SK-N-SH (cell line): ENCODE results near the gene TASOR2. TPM values are rescaled to one million over a fixed set of nuclear protein-coding genes. Genes with fewer than 3 reads are reported as not detected.

Experiments used
- CTCF ChIA-PET: fragments of 300-600, 350-600 bp; formaldehyde crosslinking; extraction: SDS; loops from one replicate; lab custom pipeline; 2021; lab: Yijun Ruan, JAX
- POLR2A ChIA-PET: fragments of 350-600 bp; sonication (Branson Sonifier 250); formaldehyde crosslinking; extraction: SDS; loops from one replicate; lab custom pipeline; 2020; ENCODE audit warnings: antibody characterized with exemption, inconsistent platforms; lab: Yijun Ruan, JAX
- DNase-seq: peaks from one replicate; pipeline ENCODE4 v3.0.0; 2012
- H2AFZ ChIP-seq: fragments of 200-600 bp; sonication (generic); 2 replicates; pipeline ENCODE4 v1.8.1; 2016; ENCODE audit warnings: antibody characterized with exemption, mild to moderate bottlenecking, low read depth
- H3F3A ChIP-seq: fragments of 200-600 bp; sonication (generic); replicated peaks from 2 replicates; pipeline ENCODE3; 2016; ENCODE audit warnings: antibody characterized with exemption, mild to moderate bottlenecking; ENCODE audit not compliant: insufficient read depth
- H3K27ac ChIP-seq, 2 experiments: fragments of 200-500 bp in 1 of 2; fragments of 200-600 bp in 1 of 2; sonication (Bioruptor generic) in 1 of 2; sonication (generic), shearing (Covaris generic) in 1 of 2; 2 replicates each; pipeline versions ENCODE4 v1.5.1 to v1.6.1; 2014 to 2016; ENCODE audit warnings: low read depth in 2 of 2, inconsistent platforms in 1 of 2, low read length in 1 of 2, mild to moderate bottlenecking in 1 of 2, mixed read lengths in 1 of 2
- H3K27me3 ChIP-seq: fragments of 200-600 bp; sonication (generic), shearing (Covaris generic); 2 replicates; pipeline ENCODE4 v1.6.1; 2016; ENCODE audit warnings: mixed run types; ENCODE audit not compliant: insufficient read depth
- H3K36me3 ChIP-seq, 2 experiments: fragments of 200-500 bp in 1 of 2; fragments of 200-600 bp in 1 of 2; sonication (Bioruptor generic) in 1 of 2; sonication (generic) in 1 of 2; replicated peaks in 1 of 2; 2 replicates each; pipeline versions ENCODE3 to v1.5.1; 2014 to 2016; ENCODE audit warnings: low read length in 1 of 2, mild to moderate bottlenecking in 1 of 2; ENCODE audit not compliant: insufficient read depth in 2 of 2, control insufficient read depth in 1 of 2
- H3K4me1 ChIP-seq, 2 experiments: fragments of 200-500 bp in 1 of 2; fragments of 200-600 bp in 1 of 2; sonication (Bioruptor generic) in 1 of 2; sonication (generic), shearing (Covaris generic) in 1 of 2; 2 replicates each; pipeline versions ENCODE4 v1.5.1 to v1.6.1; 2014 to 2016; ENCODE audit warnings: low read depth in 1 of 2, low read length in 1 of 2, mixed run types in 1 of 2; ENCODE audit not compliant: insufficient read depth in 2 of 2, control insufficient read depth in 1 of 2
- H3K4me2 ChIP-seq: fragments of 200-600 bp; sonication (generic), shearing (Covaris generic); 2 replicates; pipeline ENCODE4 v1.6.1; 2017; ENCODE audit warnings: mixed run types
- H3K4me3 ChIP-seq, 2 experiments: fragments of 200-500 bp in 1 of 2; fragments of 200-600 bp in 1 of 2; sonication (Bioruptor generic) in 1 of 2; sonication (generic), shearing (Covaris generic) in 1 of 2; 2 replicates each; pipeline versions ENCODE4 v1.5.1 to v1.8.1; 2014 to 2016; ENCODE audit warnings: low read depth in 2 of 2, inconsistent platforms in 1 of 2, low read length in 1 of 2, mild to moderate bottlenecking in 1 of 2, mixed read lengths in 1 of 2, moderate library complexity in 1 of 2
- H3K79me2 ChIP-seq: fragments of 200-600 bp; sonication (generic); 2 replicates; pipeline ENCODE4 v1.8.1; 2017; ENCODE audit warnings: mild to moderate bottlenecking; ENCODE audit not compliant: insufficient read depth
- H3K9ac ChIP-seq: fragments of 200-600 bp; sonication (generic); 2 replicates; pipeline ENCODE4 v1.6.1; 2017; ENCODE audit warnings: mixed run types
- H3K9me2 ChIP-seq: fragments of 200-600 bp; sonication (generic); 2 replicates; pipeline ENCODE4 v1.6.1; 2017; ENCODE audit warnings: mixed run types
- H3K9me3 ChIP-seq: fragments of 200-600 bp; sonication (generic); 2 replicates; pipeline ENCODE4 v1.6.1; 2017; ENCODE audit warnings: mixed run types, mild to moderate bottlenecking, moderate library complexity
- H4K20me1 ChIP-seq: fragments of 200-600 bp; sonication (generic); 2 replicates; pipeline ENCODE4 v1.6.1; 2017; ENCODE audit warnings: mild to moderate bottlenecking, mixed run types; ENCODE audit not compliant: insufficient read depth
- CHD2 ChIP-seq: fragments of 150-350 bp; IDR thresholded peaks from 2 replicates; pipeline ENCODE4 v1.6.1; 2018; ENCODE audit warnings: low read length; ENCODE audit not compliant: partially characterized antibody
- ELF1 ChIP-seq: IDR thresholded peaks from 2 replicates; pipeline ENCODE4 v1.4.0; 2012
- EP300 ChIP-seq, 2 experiments: IDR thresholded peaks; 2 replicates each; pipeline versions ENCODE4 v1.4.0 to v1.6.1; 2012; ENCODE audit warnings: borderline replicate concordance in 1 of 2, low read depth in 1 of 2, low read length in 1 of 2
- EZH2phosphoT487 ChIP-seq: fragments of 200-600 bp; sonication (generic); IDR thresholded peaks from 2 replicates; pipeline ENCODE4 v1.6.1; 2017; ENCODE audit warnings: low read depth, mixed run types, mild to moderate bottlenecking, antibody characterized with exemption, moderate library complexity, borderline replicate concordance
- FOXJ3 ChIP-seq: sonication (generic); formaldehyde crosslinking; IDR thresholded peaks from 2 replicates; pipeline ENCODE4 v1.5.1; 2020; ENCODE audit warnings: mild to moderate bottlenecking, missing genetic modification reagents
- FOXM1 ChIP-seq: IDR thresholded peaks from 2 replicates; pipeline ENCODE4 v1.4.0; 2012; ENCODE audit warnings: low read depth, mild to moderate bottlenecking
- GABPA ChIP-seq: IDR thresholded peaks from 2 replicates; pipeline ENCODE4 v1.4.0; 2012; ENCODE audit warnings: low read depth, mild to moderate bottlenecking
- GATA2 ChIP-seq: sonication (generic); formaldehyde crosslinking; IDR thresholded peaks from 2 replicates; pipeline ENCODE4 v1.5.0; 2020; ENCODE audit warnings: mild to moderate bottlenecking, missing genetic modification reagents
- JUND ChIP-seq: IDR thresholded peaks from 2 replicates; pipeline ENCODE4 v1.4.0; 2012
- MXI1 ChIP-seq: IDR thresholded peaks from 2 replicates; pipeline ENCODE4 v1.6.1; 2012; ENCODE audit warnings: mild to moderate bottlenecking, low read depth, low read length, improper control_type of control experiment
- NFIC ChIP-seq: IDR thresholded peaks from 2 replicates; pipeline ENCODE4 v1.4.0; 2012; ENCODE audit warnings: borderline replicate concordance
- PBX3 ChIP-seq: IDR thresholded peaks from 2 replicates; pipeline ENCODE4; 2012
- POLR2AphosphoS5 ChIP-seq: IDR thresholded peaks from 2 replicates; pipeline ENCODE4 v1.6.1; 2012; ENCODE audit warnings: low read depth, low read length
- RCOR1 ChIP-seq: fragments of 150-350 bp; IDR thresholded peaks from 2 replicates; pipeline ENCODE4 v1.6.1; 2017; ENCODE audit warnings: antibody characterized with exemption, low read length
- REST ChIP-seq: IDR thresholded peaks from 2 replicates; pipeline ENCODE4 v1.6.1; 2012; ENCODE audit warnings: mild to moderate bottlenecking, low read depth, low read length, moderate library complexity
- RXRA ChIP-seq: IDR thresholded peaks from 2 replicates; pipeline ENCODE4 v1.4.0; 2012; ENCODE audit warnings: low read depth, mild to moderate bottlenecking, borderline replicate concordance
- SIN3A ChIP-seq: IDR thresholded peaks from 2 replicates; pipeline ENCODE4 v1.6.1; 2012; ENCODE audit warnings: low read depth, mild to moderate bottlenecking, low read length, moderate library complexity, borderline replicate concordance
- SMC3 ChIP-seq: IDR thresholded peaks from 2 replicates; pipeline ENCODE4 v1.6.1; 2012; ENCODE audit warnings: low read depth, low read length, improper control_type of control experiment
- TAF1 ChIP-seq: IDR thresholded peaks from 2 replicates; pipeline ENCODE4 v1.6.1; 2012; ENCODE audit warnings: low read depth, mild to moderate bottlenecking, low read length, moderate library complexity, borderline replicate concordance
- TCF12 ChIP-seq: IDR thresholded peaks from 2 replicates; pipeline ENCODE4 v1.4.0; 2012
- USF2 ChIP-seq: fragments of 150-350 bp; IDR thresholded peaks from 2 replicates; pipeline ENCODE4 v1.6.1; 2017; ENCODE audit warnings: antibody characterized with exemption, low read length, low read depth, borderline replicate concordance
- YY1 ChIP-seq: IDR thresholded peaks from 2 replicates; pipeline ENCODE4 v1.4.0; 2012; ENCODE audit warnings: low read depth, mild to moderate bottlenecking
- WGBS: methylation state at CpG from one replicate; pipeline ENCODE4 v1.1.6; 2017; ENCODE audit warnings: low lambda C conversion rate; 5-methylcytosine and 5-hydroxymethylcytosine counted together
- polyA plus RNA-seq, 3 experiments: library from polyadenylated mRNA; depleted of rRNA; stranded (reverse); fragments of >200 nt; gene quantifications; 2 replicates each; pipeline ENCODE4 v1.2.3, GENCODE V29; 2012

TASOR2 gene
- polyA plus RNA-seq, 1 of the 3 experiments (the other 2 are of a cell fraction) = 21.2 TPM

GRCh38 chr10:5640036-5640435 lies 44.6 kb upstream of the TASOR2 start:
- DNase-seq = no peak
- H3K9ac ChIP-seq = no peak overlapping the region
- H3K4me2 ChIP-seq = no peak overlapping the region
- no peaks in the 10 kb centered on the region for H3K9me2 ChIP-seq
- H3K36me3 ChIP-seq = peaks cover 0 to 34% of the 10 kb centered on the region in 2 experiments
- no peak overlapping the region for H2AFZ ChIP-seq
- H3K27ac ChIP-seq = no peak overlapping the region
- WGBS = 92% methylated on average over 7 of the region's 12 CpGs
- no peaks in the 10 kb centered on the region for H4K20me1 ChIP-seq
- POLR2A ChIA-PET = no interaction called here
- no peaks in the 10 kb centered on the region for H3K27me3 ChIP-seq
- H3K9me3 ChIP-seq = no peaks in the 10 kb centered on the region
- no peaks in the 10 kb centered on the region for H3K79me2 ChIP-seq
- TF ChIP-seq YY1 = no peak
- TF ChIP-seq FOXJ3 (CRISPR knock-in tag) = no peak
- no peak for TF ChIP-seq FOXM1
- no peak for TF ChIP-seq PBX3
- TF ChIP-seq SMC3 = no peak
- no peak for TF ChIP-seq MXI1
- no peak for TF ChIP-seq GATA2
- no peak for TF ChIP-seq ELF1
- no peak for TF ChIP-seq EZH2phosphoT487
- no peak for TF ChIP-seq NFIC
- TF ChIP-seq USF2 = no peak
- TF ChIP-seq, all 33 proteins: peak for 0
- Histone ChIP-seq H3F3A (no peaks in the 10 kb centered on the region), H3K4me3 (no peak overlapping the region), H3K4me1 (no peaks in the 10 kb centered on the region)
- CTCF ChIA-PET = no interaction called here

- Histone ChIP-seq H3K4me1 (no peaks in the 10 kb centered on the region; a peak in 1 of 4 replicates), H3K79me2 (no peaks in the 10 kb centered on the region), H3K9ac (no peak overlapping the region), H3K9me3 (no peaks in the 10 kb centered on the region), H3K9me2 (no peaks in the 10 kb centered on the region), H3K36me3 (peaks cover 0 to 34% of the 10 kb centered on the region in 2 experiments), H3K27me3 (no peaks in the 10 kb centered on the region), H4K20me1 (no peaks in the 10 kb centered on the region), H3K27ac (no peak overlapping the region), H3K4me3 (no peak overlapping the region), H2AFZ (no peak overlapping the region), H3K4me2 (no peak overlapping the region), H3F3A (no peaks in the 10 kb centered on the region)
- no peak for DNase-seq
- CTCF ChIA-PET = no interaction called here
- whole genome bisulfite sequencing = 96% methylated on average over 13 of the region's 13 CpGs
- POLR2A ChIA-PET = no interaction called here
- TF ChIP-seq GABPA (no peak), EZH2phosphoT487 (no peak), TCF12 (no peak), NFIC (no peak), TAF1 (no peak), FOXM1 (no peak), FOXJ3 (CRISPR knock-in tag) (no peak), EP300 (IDR thresholded peaks at IDR 0.05; ENCODE audit: borderline replicate concordance in 1 of 2, low read depth in 1 of 2, low read length in 1 of 2) (no peak), CHD2 (no peak), ELF1 (no peak), SIN3A (no peak), REST (no peak), GATA2 (no peak), RXRA (no peak), JUND (no peak), USF2 (no peak), POLR2AphosphoS5 (no peak), SMC3 (no peak), RCOR1 (no peak), YY1 (no peak)
Observed at GRCh38 chr10:5640501-5640900, 44.1 kb upstream of the TASOR2 start.
